HG03064 (cell line): ENCODE data around the gene FOLR1.

ENCODE experiments used
- ATAC-seq: cut with Tn5 transposase; IDR thresholded peaks from one replicate; pipeline ENCODE4 v1.9.1; 2021; ENCODE audit warnings: low read depth; ENCODE audit not compliant: unreplicated experiment

Gene FOLR1

GRCh38 chr11:72222907-72223614 lies 31.1 kb downstream of the FOLR1 start:
- ATAC-seq = peak; percentile 59

GRCh38 chr11:72223615-72224563 lies 31.9 kb downstream of the FOLR1 start:
- ATAC-seq = peak; percentile 50

GRCh38 chr11:72224564-72225410 lies 32.8 kb downstream of the FOLR1 start, which contains the start of gene INPPL1:
Gene INPPL1 (plus strand): TSS chr11:72224767. CDS start chr11:72224985, 218 bp downstream.
- ATAC-seq = no peak

DNA sequence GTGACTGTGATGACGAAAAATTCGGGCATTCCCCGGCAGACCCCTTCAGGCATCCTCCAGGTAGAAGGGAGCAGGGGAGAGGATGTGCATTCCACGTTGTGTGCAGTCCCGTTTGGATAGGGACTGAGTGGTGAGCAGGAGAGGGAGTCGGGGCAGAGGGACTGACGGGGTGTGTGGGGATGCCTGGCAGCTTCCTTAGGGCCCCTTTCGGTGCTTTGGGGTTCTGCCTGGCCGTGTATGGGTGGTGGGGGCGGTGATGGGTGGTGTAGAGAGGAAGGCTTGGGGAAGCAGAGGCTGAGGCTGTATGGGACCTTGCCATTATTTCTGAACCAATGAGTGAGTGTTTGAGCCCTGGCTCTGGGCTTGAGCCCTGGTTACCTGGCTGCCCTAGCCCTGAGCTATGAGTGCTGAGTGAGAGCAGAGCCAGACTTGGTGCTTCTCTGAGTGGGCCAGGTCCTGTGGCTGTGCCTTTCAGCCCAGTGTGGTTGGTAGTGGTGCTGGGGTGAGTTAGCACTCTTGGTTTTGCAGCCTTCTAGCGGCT lies 33.5 kb downstream of the FOLR1 start:
- ATAC-seq = no peak

- ATAC-seq = no peak
Observed at GRCh38 chr11:72226701-72227100, 34.8 kb downstream of the FOLR1 start.

- ATAC-seq = no peak
Observed at GRCh38 chr11:72227316-72228228, 35.6 kb downstream of the FOLR1 start.

DNA sequence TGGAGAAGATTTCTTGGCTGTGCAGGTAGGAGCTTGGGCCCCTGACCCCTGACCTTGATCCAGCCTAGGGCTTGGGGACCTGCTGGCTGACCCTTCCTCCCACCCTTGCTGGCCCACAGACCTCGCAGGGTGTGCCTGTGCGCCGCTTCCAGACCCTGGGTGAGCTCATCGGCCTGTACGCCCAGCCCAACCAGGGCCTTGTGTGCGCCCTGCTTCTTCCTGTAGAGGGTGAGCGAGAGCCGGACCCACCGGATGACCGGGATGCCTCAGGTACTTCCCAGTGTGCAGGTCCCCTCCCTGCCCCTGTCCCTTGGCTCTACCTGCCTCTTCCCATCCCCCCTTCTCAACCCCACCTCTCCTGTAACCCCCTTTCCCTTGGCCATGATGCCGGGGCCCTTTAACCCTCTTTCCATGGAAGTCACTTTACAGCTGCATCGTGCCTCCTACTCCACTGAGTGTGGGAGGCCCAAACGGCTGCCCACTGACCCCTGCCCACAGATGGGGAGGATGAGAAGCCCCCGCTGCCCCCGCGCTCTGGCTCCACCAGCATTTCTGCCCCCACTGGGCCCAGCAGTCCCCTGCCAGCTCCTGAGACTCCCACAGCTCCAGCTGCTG lies 36.4 kb downstream of the FOLR1 start:
- no peak for ATAC-seq

DNA sequence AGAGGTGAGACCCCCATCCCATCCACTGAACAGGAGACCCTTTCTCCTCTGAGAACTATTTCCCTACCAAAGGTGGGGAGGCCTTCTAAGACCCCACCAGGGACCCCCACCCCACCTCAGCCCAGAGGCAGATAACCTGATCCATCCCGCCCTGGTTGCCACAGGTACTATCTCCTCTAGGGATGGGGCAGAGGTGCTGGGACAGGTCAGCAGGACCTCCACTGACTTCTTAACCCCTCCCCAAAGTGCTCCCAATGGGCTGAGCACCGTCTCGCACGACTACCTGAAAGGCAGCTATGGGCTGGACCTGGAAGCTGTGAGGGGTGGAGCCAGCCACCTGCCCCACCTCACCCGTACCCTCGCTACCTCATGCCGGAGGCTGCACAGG lies 36.9 kb downstream of the FOLR1 start:
- ATAC-seq = no peak

GRCh38 chr11:72229336-72229924 lies 37.5 kb downstream of the FOLR1 start:
- ATAC-seq = no peak

DNA sequence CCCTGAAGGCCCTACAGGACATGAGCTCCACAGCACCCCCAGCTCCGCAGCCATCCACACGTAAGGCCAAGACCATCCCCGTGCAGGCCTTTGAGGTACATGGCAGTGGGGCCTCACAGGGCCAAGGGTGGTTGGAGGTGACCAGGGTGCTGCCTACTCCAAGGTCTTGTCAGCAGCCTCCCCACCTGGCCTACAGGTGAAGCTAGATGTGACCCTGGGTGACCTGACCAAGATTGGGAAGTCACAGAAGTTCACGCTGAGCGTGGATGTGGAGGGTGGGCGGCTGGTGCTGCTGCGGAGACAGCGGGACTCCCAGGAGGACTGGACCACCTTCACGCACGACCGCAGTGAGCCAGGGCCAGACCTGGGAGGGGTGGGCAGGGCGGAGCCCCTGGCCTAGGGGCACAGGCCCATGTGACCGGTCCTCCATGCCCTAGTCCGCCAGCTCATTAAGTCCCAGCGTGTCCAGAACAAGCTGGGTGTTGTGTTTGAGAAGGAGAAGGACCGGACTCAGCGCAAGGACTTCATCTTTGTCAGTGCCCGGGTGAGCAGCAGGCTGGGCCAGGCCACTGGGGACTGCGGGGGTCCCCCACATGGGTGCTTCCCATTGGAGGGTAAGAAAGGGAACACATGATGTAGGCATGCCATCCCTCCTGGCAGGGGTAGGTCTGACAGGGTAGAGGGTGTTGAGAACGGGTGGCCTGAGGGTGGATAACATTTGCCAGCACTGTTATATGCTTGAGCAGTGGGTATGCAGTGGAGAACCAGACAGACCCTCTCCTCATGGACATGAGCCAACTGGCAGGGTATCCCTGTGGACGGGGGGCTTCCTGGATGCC lies 38.2 kb downstream of the FOLR1 start:
- ATAC-seq = no peak

DNA sequence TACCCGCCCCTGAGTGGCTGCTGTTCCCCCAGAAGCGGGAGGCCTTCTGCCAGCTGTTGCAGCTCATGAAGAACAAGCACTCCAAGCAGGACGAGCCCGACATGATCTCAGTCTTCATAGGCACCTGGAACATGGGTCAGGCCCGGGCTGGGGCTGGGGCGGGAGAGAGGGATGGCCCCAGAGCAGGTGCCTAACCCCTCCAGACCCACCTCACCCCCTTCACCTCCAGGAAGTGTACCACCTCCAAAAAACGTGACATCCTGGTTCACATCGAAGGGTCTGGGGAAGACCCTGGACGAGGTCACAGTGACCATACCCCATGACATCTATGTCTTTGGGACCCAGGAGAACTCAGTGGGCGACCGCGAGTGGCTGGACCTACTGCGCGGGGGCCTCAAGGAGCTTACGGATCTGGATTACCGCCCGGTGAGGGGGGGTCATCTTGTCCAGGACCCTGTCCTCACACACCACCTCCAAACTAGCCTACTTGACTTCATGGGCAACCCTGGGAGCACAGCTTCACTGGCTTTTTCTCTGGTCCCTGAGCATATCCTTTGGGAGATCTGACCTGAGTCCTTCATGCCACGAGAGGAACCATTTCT lies 38.9 kb downstream of the FOLR1 start:
- ATAC-seq = no peak

DNA sequence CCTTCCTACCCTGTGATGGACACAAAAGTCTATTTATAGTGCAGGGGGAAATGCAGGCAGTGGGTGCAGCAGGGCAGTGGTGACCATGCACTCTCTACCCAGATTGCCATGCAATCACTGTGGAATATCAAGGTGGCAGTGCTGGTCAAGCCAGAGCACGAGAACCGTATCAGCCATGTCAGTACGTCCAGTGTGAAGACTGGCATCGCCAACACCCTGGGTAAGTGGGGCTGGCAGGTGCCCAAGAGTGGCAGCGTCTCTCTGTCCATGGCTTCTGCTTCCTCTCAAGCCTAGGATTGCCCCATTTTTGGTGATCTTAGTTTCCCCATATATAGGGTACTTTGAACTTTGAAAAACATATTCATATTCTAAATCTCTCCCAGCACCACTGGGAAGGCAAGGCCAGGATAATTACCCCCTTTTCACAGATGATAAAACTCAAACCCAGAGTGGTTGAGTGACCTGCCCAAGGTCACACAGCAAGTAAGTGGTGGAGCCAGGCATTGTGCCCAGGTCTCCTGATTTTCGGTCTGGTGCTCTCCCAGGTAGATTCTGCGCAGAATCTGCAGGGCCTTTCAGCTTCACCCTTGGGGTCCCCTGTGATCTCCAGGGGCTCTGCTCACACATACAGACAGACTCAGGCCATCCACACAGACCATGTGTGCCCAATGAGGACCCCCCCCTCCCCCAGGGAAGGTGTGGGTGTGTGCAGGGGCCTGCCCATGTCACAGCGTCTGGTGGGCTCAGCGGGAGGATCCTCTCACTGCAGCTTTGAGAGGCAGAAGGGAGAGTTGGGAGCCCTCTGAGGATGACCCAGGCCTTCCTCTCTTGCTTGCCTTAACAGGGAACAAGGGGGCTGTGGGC lies 39.7 kb downstream of the FOLR1 start:
- ATAC-seq = no peak

DNA sequence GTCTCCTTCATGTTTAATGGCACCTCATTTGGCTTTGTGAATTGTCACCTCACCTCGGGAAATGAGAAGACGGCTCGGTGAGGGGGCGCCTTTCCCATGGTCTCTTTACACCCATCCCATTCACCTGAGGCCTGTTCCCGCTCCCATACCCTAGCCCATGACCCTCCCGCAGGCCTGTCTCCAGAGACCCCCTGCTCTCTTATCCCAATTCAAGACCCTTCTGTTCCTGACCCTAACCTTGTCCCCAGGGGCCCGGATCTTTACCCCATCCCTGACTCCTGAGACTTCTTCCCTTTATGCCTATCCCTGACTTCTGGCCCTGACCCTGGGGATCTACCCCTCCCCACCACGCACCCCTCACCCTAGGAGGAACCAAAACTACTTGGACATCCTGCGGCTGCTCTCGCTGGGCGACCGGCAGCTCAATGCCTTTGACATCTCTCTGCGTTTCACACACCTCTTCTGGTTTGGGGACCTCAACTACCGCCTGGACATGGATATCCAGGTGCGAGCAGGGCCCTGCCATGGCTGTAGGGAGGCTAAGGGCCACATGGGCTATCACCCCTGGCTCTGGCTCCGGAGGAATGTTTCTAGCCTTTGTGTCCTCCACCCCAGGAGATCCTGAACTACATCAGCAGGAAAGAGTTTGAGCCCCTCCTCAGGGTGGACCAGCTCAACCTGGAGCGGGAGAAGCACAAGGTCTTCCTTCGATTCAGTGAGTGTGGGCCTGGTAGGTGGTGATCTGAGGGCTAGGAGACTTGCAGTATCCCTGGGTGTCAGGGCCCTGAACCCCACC lies 40.5 kb downstream of the FOLR1 start:
- no peak for ATAC-seq

DNA sequence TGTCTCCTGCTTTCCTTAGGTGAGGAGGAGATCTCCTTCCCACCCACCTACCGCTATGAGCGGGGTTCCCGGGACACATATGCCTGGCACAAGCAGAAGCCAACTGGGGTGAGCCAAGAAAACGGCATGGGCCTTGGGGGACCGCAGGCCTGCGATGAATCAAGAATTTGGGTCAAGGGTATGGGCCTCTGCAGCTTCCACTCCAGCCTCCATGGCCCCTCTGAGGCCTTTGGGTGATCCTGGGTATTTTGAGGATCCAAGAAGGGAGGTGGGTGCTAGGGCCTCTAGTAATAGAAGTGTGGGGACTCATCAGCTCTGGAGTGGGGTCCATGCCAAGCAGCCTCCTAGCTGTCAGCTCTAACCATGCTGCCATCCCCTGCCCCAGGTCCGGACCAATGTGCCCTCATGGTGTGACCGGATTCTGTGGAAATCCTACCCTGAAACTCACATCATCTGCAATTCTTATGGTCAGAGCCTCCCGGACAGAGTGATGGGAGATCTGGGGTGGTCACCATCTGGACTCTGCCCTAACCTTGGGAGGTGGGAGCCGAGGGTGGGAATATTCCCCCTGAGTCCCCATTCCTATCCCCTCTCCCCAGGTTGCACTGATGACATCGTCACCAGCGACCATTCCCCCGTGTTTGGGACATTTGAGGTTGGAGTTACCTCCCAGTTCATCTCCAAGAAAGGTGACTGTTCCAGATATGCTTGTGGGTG lies 41.3 kb downstream of the FOLR1 start:
- ATAC-seq = no peak
